HG02642 (cell line): ENCODE measurements around the gene ZNF41.
"Not testable (repeated sequence)": the region's sequence is repeated elsewhere in the genome, so short reads cannot be mapped to it uniquely, and the experiment has no call there.

Experiments
- ATAC-seq: cut with Tn5 transposase; IDR thresholded peaks from one replicate; pipeline ENCODE4 v1.9.1; 2021; ENCODE audit warnings: mild to moderate bottlenecking; ENCODE audit not compliant: unreplicated experiment, poor library complexity

Gene ZNF41

GRCh38 chrX:47497271-47497888 is 14.4 kb upstream of the ZNF41 start:
- ATAC-seq = no peak

GRCh38 chrX:47492133-47492532 is 9.1 kb upstream of the ZNF41 start:
- not testable (repeated sequence) for ATAC-seq

- no peak for ATAC-seq
Observed at GRCh38 chrX:47489507-47490275, 6.7 kb upstream of the ZNF41 start.

- no peak for ATAC-seq
Observed at GRCh38 chrX:47484885-47485284, 1.9 kb upstream of the ZNF41 start.

- no peak for ATAC-seq
Observed at GRCh38 chrX:47483306-47484268, 565 bp upstream of the ZNF41 start.

GRCh38 chrX:47482065-47482511 is 934 bp downstream of the ZNF41 start:
- no peak for ATAC-seq

- ATAC-seq = no peak
Observed at GRCh38 chrX:47481160-47481559, 1.9 kb downstream of the ZNF41 start.

- no peak for ATAC-seq
Observed at GRCh38 chrX:47480576-47480975, 2.4 kb downstream of the ZNF41 start.

GRCh38 chrX:47475476-47475875 is 7.5 kb downstream of the ZNF41 start:
- ATAC-seq = no peak

- ATAC-seq = no peak
Observed at GRCh38 chrX:47467106-47467505, 15.9 kb downstream of the ZNF41 start.

- no peak for ATAC-seq
Observed at GRCh38 chrX:47460561-47460960, 22.5 kb downstream of the ZNF41 start.

- ATAC-seq = no peak
Observed at GRCh38 chrX:47458528-47458927, 24.5 kb downstream of the ZNF41 start.

- no peak for ATAC-seq
Observed at GRCh38 chrX:47456080-47456479, 26.9 kb downstream of the ZNF41 start.

- ATAC-seq = no peak
Observed at GRCh38 chrX:47452112-47452511, 30.9 kb downstream of the ZNF41 start.

GRCh38 chrX:47448165-47448806 is 34.7 kb downstream of the ZNF41 start:
- no peak for ATAC-seq

GRCh38 chrX:47447607-47448006 is 35.4 kb downstream of the ZNF41 start:
- ATAC-seq = no peak

- ATAC-seq = no peak
Observed at GRCh38 chrX:47446971-47447370, 36.1 kb downstream of the ZNF41 start.

- no peak for ATAC-seq
Observed at GRCh38 chrX:47446431-47446830, 36.6 kb downstream of the ZNF41 start.

- no peak for ATAC-seq
Observed at GRCh38 chrX:47430925-47431324, 52.1 kb downstream of the ZNF41 start.

GRCh38 chrX:47422444-47422843 is 60.6 kb downstream of the ZNF41 start:
- ATAC-seq = no peak
